B cell (primary cell): ENCODE results near the gene GOSR2.

Experiments used
- EZH2 ChIP-seq: IDR thresholded peaks from 2 replicates; pipeline ENCODE4 v1.6.1; 2012; ENCODE audit warnings: borderline replicate concordance, low read depth, mild to moderate bottlenecking, moderate library complexity, low read length; ENCODE audit not compliant: insufficient read depth, poor library complexity, severe bottlenecking
- TF ChIP-seq, protein P1 (sequence below): fragments of 200-600 bp; IDR thresholded peaks from one replicate; pipeline ENCODE4 v1.8.0; 2022; ENCODE audit warnings: antibody characterized with exemption, mild to moderate bottlenecking

DNA sequence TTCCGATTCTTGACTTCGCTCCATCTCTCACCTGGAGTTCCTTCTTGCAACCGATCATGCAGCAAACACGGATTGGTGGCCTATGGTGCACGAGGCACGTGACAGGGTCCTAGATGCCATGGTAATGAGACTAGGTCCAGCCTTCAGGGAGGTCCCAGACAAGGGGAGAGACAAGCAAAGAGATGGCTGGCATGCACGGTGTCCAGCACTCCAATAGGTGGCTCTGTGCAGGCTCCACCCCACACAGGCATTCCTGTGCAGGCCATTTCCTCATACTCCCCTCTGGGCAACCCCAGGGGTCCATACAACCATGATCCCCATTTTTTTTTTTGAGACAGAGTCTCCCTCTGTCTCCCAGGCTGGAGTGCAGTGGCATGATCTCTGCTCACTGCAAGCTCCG, 40.3 kb upstream of the GOSR2 start:
- TF ChIP-seq, protein P1, sequence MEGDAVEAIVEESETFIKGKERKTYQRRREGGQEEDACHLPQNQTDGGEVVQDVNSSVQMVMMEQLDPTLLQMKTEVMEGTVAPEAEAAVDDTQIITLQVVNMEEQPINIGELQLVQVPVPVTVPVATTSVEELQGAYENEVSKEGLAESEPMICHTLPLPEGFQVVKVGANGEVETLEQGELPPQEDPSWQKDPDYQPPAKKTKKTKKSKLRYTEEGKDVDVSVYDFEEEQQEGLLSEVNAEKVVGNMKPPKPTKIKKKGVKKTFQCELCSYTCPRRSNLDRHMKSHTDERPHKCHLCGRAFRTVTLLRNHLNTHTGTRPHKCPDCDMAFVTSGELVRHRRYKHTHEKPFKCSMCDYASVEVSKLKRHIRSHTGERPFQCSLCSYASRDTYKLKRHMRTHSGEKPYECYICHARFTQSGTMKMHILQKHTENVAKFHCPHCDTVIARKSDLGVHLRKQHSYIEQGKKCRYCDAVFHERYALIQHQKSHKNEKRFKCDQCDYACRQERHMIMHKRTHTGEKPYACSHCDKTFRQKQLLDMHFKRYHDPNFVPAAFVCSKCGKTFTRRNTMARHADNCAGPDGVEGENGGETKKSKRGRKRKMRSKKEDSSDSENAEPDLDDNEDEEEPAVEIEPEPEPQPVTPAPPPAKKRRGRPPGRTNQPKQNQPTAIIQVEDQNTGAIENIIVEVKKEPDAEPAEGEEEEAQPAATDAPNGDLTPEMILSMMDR, result no peak
- TF ChIP-seq EZH2, result no peak
